SU-DHL-6 (cell line): ENCODE results near the gene SLC12A8.

Experiments
- H2AFZ ChIP-seq: fragments of 200-600 bp; sonication (generic); 2 replicates; pipeline ENCODE4 v1.6.1; 2014; ENCODE audit warnings: low read depth, mild to moderate bottlenecking, moderate library complexity, mixed read lengths, antibody characterized with exemption, low read length; ENCODE audit not compliant: severe bottlenecking
- H3F3A ChIP-seq: fragments of 200-600 bp; shearing (Covaris generic); 2 replicates; pipeline ENCODE4 v1.6.0; 2016; ENCODE audit warnings: antibody characterized with exemption, mild to moderate bottlenecking; ENCODE audit not compliant: insufficient read depth
- H3K27ac ChIP-seq: fragments of 200-600 bp; sonication (generic); 2 replicates; pipeline ENCODE4 v1.5.1; 2016; ENCODE audit warnings: low read depth, mild to moderate bottlenecking, low read length, moderate library complexity, mixed read lengths
- H3K27me3 ChIP-seq: fragments of 200-600 bp; sonication (generic), shearing (Covaris generic); 2 replicates; pipeline ENCODE4 v1.6.0; 2014; ENCODE audit warnings: mild to moderate bottlenecking, low read length
- H3K36me3 ChIP-seq: fragments of 200-600 bp; sonication (generic); 2 replicates; pipeline ENCODE4 v1.6.1; 2014; ENCODE audit warnings: mild to moderate bottlenecking, low read length, mixed read lengths
- H3K4me2 ChIP-seq: fragments of 300-600, 200-600 bp; shearing (Covaris generic), sonication (generic); 2 replicates; pipeline ENCODE4 v1.6.0; 2014; ENCODE audit warnings: low read length, low read depth, mild to moderate bottlenecking; ENCODE audit not compliant: poor library complexity, severe bottlenecking
- H3K4me3 ChIP-seq: fragments of 200-600 bp; sonication (generic); 2 replicates; pipeline ENCODE4 v1.5.1; 2014; ENCODE audit warnings: antibody characterized with exemption, low read length, mild to moderate bottlenecking, mixed read lengths; ENCODE audit not compliant: insufficient read depth, poor library complexity, severe bottlenecking
- H3K79me2 ChIP-seq: fragments of 200-600 bp; sonication (generic); 2 replicates; pipeline ENCODE4 v1.6.1; 2014; ENCODE audit warnings: mild to moderate bottlenecking, low read length, moderate library complexity; ENCODE audit not compliant: insufficient read depth
- H3K9ac ChIP-seq: fragments of 200-600 bp; sonication (generic); 2 replicates; pipeline ENCODE4 v1.7.0; 2014; ENCODE audit warnings: mild to moderate bottlenecking, low read length
- H3K9me2 ChIP-seq: fragments of 200-600 bp; sonication (generic); replicated peaks from 2 replicates; pipeline ENCODE4 v1.6.1; 2014; ENCODE audit warnings: low read length; ENCODE audit not compliant: insufficient read depth
- H3K9me3 ChIP-seq: fragments of 200-600 bp; sonication (generic); 2 replicates; pipeline ENCODE4 v1.6.1; 2014; ENCODE audit warnings: low read length, mixed read lengths; ENCODE audit not compliant: insufficient read depth
- H4K20me1 ChIP-seq: fragments of 200-600 bp; sonication (generic); 2 replicates; pipeline ENCODE4 v1.6.1; 2014; ENCODE audit warnings: low read depth, mild to moderate bottlenecking, antibody characterized with exemption, low read length, moderate library complexity, mixed read lengths
- CTCF ChIP-seq: fragments of 200-600 bp; sonication (generic); IDR thresholded peaks from one replicate; pipeline ENCODE4 v1.5.1; 2017; ENCODE audit warnings: antibody characterized with exemption, mild to moderate bottlenecking, low read length, moderate library complexity; ENCODE audit not compliant: insufficient read depth, poor library complexity, severe bottlenecking
- EZH2phosphoT487 ChIP-seq: fragments of 200-600 bp; sonication (generic), shearing (Covaris generic); conservative IDR thresholded peaks from 2 replicates; pipeline ENCODE4 v1.6.1; 2018; ENCODE audit warnings: mild to moderate bottlenecking, antibody characterized with exemption, low read length, moderate library complexity, mixed read lengths

The SLC12A8 gene

GRCh38 chr3:125231895-125232294, 19.3 kb upstream of the SLC12A8 start:
- Histone ChIP-seq H3K27ac (no peak overlapping the region), H3K36me3 (peaks cover 33% of the 10 kb centered on the region), H4K20me1 (peaks cover 7% of the 10 kb centered on the region; the same call in 1 of the 2 replicates), H3K27me3 (no peaks in the 10 kb centered on the region), H3K9me2 (no peaks in the 10 kb centered on the region), H3K79me2 (no peaks in the 10 kb centered on the region), H3K9me3 (no peaks in the 10 kb centered on the region), H3K9ac (no peak overlapping the region), H3F3A (no peaks in the 10 kb centered on the region), H3K4me2 (no peak overlapping the region), H2AFZ (no peak overlapping the region), H3K4me3 (no peak overlapping the region)
- TF ChIP-seq EZH2phosphoT487 (no peak), CTCF (no peak)

GRCh38 chr3:125229707-125230106, 17.2 kb upstream of the SLC12A8 start:
- TF ChIP-seq CTCF (no peak), EZH2phosphoT487 (no peak)
- Histone ChIP-seq H3K36me3 (peaks cover 31% of the 10 kb centered on the region), H2AFZ (no peak overlapping the region), H4K20me1 (peaks cover 7% of the 10 kb centered on the region; the same call in 1 of the 2 replicates), H3K27me3 (no peaks in the 10 kb centered on the region), H3K9ac (no peak overlapping the region), H3F3A (no peaks in the 10 kb centered on the region), H3K79me2 (no peaks in the 10 kb centered on the region), H3K4me2 (no peak overlapping the region), H3K9me3 (no peaks in the 10 kb centered on the region), H3K4me3 (no peak overlapping the region), H3K27ac (no peak overlapping the region), H3K9me2 (no peaks in the 10 kb centered on the region)

GRCh38 chr3:125229168-125229567, 16.6 kb upstream of the SLC12A8 start:
- H3K27me3 ChIP-seq = no peaks in the 10 kb centered on the region

More at GRCh38 chr3:125229168-125229567, 16.6 kb upstream of the SLC12A8 start:
- TF ChIP-seq CTCF = no peak
- TF ChIP-seq EZH2phosphoT487 = no peak
- peaks cover 26% of the 10 kb centered on the region for H3K36me3 ChIP-seq
- H3F3A ChIP-seq = no peaks in the 10 kb centered on the region
- H3K9me2 ChIP-seq = no peaks in the 10 kb centered on the region
- H3K4me3 ChIP-seq = no peak overlapping the region
- H3K4me2 ChIP-seq = no peak overlapping the region
- H3K9me3 ChIP-seq = no peaks in the 10 kb centered on the region
- no peaks in the 10 kb centered on the region for H3K79me2 ChIP-seq
- H3K27ac ChIP-seq = no peak overlapping the region
- H3K9ac ChIP-seq = no peak overlapping the region
- no peak overlapping the region for H2AFZ ChIP-seq
- H4K20me1 ChIP-seq = peaks cover 7% of the 10 kb centered on the region; the same call in 1 of the 2 replicates
